Globus pallidus (tissue), 1 donor: ENCODE measurements around the gene NDUFV1.
A peak's percentile ranks its signal among the peaks of the same experiment; 100 is the strongest.
"Not testable (repeated sequence)": the region's sequence is repeated elsewhere in the genome, so short reads cannot be mapped to it uniquely, and the experiment has no call there.

Experiments used
- DNase-seq: peaks from one replicate; pipeline ENCODE4 v3.0.0-alpha.2; 2015; ENCODE audit warnings: low spot score

NDUFV1 gene

DNA sequence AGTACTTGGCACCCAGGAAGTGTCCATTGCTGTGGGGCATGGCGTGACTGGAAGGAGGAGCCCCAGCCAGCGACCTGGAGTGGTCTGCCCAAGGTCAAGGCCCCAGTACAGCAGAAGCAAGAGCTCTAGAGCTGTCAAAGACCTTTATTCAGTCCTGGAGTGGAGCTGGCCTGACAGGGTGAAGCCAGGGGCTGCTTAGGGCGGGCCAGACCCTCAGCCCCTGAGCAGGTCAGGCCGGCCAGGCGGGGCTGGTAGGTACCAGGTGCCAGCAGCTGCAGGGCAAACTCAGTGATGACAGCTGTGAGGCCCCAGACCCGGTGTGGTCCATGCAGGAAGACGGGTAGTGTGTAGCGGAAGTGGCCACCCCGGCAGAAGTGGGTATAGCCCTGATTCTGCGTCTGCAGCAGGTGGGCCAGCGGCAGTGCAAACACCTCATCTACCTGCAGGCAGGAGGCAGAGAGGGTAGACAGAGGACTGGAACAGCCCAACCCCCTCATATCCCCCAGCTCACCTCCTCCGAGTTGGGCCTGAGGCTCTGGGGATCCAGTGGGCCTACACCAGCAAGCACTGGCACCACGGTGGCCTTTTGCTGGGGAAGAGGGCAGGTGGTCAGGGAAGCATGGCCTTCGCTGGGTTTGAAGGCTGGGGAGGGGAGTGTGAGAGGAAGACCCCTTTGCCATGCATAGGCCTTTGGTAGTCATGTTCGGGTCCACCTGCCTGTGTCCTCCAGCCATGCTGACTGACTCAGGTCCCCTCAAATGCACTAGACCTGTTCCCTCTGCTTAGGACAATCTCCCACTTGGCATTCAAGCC, 21.3 kb downstream of the NDUFV1 start:
- DNase-seq: no peak

GRCh38 chr11:67628710-67629385, 22.1 kb downstream of the NDUFV1 start:
- no peak for DNase-seq

DNA sequence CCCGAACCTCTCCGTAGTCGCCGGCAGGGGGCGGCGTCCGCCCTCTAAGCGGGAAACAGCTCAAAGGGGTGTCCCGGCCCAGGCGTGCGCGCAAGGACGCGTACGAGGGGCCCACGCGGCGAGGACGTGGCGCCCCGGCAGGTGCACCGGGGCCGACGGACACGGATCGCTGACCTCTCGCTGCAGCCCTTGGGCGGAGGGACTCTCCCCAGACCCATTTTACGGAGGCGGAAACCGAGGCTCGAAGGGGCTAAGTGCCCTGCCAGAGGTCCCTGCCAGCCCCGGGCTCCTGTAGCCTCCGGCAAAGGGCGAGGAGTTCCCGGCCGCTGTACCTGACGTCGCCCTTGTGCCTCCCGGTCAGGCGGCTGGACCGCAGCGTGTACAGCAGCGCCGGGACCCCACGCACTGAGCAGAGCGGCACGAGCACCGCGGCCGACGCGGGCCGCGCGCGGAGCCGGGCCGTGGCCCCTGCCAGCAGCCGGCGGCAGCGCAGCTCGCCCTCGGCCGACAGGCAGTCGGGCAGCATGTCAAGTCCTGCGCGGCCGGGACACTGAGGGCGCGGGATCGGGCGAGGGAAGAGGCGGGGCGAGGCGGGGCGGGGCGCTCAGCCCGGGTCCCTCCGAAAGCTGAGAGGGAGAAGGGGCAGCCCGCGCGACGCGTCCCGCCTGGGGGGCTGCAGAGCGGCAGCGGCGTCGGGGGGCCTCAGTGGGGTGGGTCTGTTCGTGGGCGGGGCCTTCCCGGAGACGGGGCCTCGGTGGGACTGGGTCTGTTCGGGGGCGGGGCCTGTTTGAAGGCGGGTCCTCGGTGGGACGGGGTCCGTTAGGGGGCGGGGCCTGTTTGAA, 22.9 kb downstream of the NDUFV1 start, which contains the start of gene NUDT8:
TSS of gene NUDT8 (minus strand) at position 552 of the 842 bp plus-strand sequence. CDS start at position 526, 26 bp downstream.
- peak; percentile 77 for DNase-seq

GRCh38 chr11:67630228-67630942, 23.6 kb downstream of the NDUFV1 start:
- DNase-seq: peak; percentile 98

GRCh38 chr11:67630943-67631331, 24.2 kb downstream of the NDUFV1 start:
- no peak for DNase-seq

DNA sequence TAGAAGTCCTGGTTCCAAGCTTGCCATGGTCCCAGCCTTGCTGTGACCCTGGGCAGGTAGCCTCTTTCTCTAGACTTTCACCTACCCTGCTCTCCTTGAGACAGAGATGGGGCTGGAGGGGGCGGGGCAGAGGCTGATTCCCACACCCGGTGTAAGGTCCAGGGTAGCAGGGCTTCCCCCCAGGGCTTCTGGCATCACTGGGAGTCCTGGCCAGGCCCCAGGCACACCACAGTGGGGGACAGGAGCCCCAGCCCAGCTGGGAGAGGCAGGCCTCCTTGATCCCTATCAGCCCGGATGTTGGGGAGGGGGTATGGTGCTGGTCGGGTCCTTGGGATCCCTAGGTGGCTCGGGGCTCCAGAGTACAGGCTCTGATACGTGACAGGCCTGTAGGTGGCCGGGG, 24.7 kb downstream of the NDUFV1 start:
- no peak for DNase-seq

DNA sequence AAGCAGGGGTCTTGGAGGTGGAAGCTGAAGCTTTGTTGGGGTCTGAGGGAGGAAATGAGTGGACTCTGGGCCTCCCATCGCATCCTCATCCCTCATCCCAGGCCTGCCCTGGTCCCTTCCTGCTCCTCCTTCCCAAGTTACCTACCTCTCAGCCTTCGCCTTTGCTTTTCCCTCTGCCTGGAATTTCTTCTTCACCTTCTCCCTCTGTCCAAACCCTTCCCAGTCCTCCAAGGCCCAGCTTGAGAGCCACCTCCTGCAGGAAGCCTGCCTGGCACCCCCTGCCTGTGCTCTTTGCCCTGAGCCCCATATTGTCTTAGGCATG, 25.1 kb downstream of the NDUFV1 start:
- no peak for DNase-seq

DNA sequence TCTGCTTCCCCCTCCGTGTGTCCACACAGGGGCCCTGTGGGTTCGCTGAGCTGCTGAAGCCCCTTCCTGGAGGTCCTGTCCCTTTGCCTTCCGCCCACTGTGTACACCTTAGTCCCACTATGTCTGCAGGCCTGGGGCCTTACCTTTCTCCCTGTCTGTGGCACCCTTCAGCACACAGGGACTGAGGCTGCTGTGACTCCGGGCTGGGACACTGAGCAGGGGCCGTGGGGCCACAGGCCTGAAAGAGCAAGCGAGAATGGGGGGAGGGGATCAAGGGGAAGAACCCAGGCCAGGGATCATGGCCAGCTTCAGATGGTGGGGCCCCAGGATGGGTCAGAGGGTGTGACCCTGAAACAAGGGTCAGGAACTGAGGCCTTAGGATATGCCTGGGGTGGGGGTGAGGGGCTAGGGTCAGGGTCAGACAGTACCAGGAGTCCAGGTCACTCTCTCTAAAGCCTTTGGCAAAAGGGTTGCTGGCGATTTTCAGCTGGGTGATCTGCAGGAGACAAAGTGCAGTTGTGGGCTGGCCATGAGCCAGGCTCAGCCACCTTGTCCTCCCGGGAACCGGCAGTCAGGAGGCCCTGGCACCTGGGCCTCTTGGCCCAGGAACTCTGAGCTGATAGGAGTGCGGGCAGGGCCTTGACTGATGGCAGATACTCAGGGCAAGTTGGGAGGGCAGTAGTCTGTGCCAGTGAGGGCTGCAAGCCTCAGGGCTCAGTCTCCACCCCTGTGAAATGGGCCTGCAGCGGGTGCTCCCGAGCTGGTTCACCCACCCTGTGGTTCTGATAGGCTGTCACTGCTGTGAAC, 25.6 kb downstream of the NDUFV1 start:
- DNase-seq: no peak

GRCh38 chr11:67632982-67633755, 26.4 kb downstream of the NDUFV1 start:
- no peak for DNase-seq

- no peak for DNase-seq
These were observed 27.1 kb downstream of the NDUFV1 start for GRCh38 chr11:67633758-67634365.

- no peak for DNase-seq
These were observed 27.9 kb downstream of the NDUFV1 start for GRCh38 chr11:67634366-67635230.

GRCh38 chr11:67635231-67635521, 28.4 kb downstream of the NDUFV1 start:
- no peak for DNase-seq

GRCh38 chr11:67636962-67637361, 30.2 kb downstream of the NDUFV1 start:
- no peak for DNase-seq

DNA sequence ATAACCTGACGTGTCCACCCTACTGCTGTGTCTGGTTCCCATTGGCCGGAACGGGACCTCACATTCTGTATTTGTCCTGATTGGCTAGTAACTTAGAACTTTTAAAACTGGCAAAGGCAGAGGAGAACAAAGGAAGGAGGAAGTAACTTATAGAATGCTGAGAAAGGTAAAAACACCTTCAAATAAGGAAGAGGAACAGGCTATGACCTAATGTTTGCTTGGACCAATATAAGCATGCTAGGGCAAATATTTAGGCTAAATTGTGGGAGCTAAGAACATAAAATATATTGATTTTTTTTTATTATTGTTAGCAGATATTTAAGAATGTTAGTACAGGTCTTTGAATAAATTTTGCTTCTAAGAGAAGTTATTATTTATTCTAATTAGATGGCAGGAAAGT, 30.7 kb downstream of the NDUFV1 start:
- DNase-seq: not testable (repeated sequence)

DNA sequence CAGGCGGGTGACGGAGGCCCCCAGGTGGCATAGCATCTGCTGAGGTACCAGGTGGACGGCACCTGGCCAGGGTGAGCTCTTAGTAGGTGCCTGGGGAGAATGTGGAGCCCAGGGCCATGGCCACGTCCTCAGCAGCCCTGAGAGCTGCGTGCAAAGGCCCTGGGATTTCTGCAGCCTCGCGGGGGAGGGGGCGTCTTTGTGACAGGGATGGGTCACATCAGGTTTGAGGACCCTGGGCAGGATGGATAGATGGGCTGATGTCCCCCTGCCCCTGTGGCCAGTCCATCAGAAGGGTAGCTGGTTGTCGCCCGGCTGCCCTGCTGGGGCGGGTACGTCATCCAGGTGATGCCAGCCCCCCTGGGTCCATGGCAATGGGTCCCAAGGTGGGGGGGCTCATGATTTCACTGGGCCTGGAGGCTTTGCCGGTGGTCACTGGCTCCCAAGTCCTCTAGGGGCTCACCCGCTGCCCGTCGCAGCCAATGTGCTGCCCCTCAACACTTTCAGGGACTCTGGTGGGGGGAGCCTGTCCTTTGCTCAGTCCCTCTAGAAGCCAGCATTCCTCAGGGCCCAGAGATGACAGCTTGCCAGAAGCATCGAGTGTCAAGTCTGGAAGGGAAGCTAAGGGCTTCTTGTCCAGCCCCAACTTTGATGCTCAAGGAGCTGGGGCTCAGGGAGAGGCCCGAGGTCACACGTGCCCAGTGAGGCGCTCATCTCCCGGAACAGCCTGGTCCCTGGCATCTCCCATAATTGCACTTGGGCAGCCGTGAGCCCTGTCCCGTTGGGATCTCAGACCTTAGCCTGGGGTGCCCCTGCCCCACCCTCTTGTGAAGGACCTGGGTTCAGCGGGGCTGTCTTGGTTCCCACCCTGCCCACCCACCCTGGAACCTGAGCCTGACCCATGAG, 32.0 kb downstream of the NDUFV1 start:
- no peak for DNase-seq

DNA sequence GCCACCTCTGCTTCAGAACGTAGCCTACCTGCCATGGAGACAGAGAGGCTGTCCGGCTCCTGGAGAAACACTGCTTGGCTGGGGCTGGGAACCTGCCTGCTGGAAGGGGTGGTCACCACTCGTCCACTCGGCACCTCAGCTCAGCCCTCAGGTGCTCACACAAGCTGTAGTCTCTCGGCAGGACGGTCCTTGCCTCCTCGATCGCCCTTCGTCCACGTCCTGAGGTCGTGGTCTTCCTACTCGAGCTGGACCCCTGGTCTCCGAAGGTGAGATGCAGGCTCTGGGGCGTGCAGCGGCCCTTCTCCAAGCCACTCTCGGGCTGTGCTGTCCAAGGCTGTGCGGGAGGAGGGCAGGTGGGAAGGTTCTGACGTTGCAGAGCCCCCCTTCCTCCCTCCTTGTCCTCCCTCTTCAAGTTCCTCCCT, 32.7 kb downstream of the NDUFV1 start, which contains the start of gene TBX10:
TSS of gene TBX10 (minus strand) at position 326 of the 422 bp plus-strand sequence. CDS start at position 35, 291 bp downstream.
- no peak for DNase-seq

GRCh38 chr11:67640021-67640757, 33.5 kb downstream of the NDUFV1 start:
- DNase-seq: peak; percentile 35
